DND-41 (cell line): ENCODE measurements around the gene MGAT5.

ENCODE experiments used
- ATAC-seq: fragments of 200-7000 bp; cut with Tn5 transposase; 3 replicates; pipeline ENCODE4 v1.9.1; 2021; ENCODE audit warnings: low read depth; ENCODE audit not compliant: insufficient read depth
- DNase-seq: peaks from one replicate; pipeline ENCODE4 v3.0.0-alpha.2; 2020
- H2AFZ ChIP-seq: 2 replicates; pipeline ENCODE4 v1.6.0; 2012; ENCODE audit warnings: low read depth, low read length
- H3K27ac ChIP-seq: 2 replicates; pipeline ENCODE4 v1.5.1; 2012; ENCODE audit warnings: low read length, inconsistent platforms
- H3K27me3 ChIP-seq: fragments of 200-600 bp; sonication (generic); 2 replicates; pipeline ENCODE4 v1.6.0; 2012; ENCODE audit warnings: low read length, mild to moderate bottlenecking, inconsistent platforms; ENCODE audit not compliant: insufficient read depth, poor library complexity
- H3K36me3 ChIP-seq: 2 replicates; pipeline ENCODE4 v1.5.1; 2012; ENCODE audit warnings: low read length, inconsistent platforms; ENCODE audit not compliant: insufficient read depth
- H3K4me1 ChIP-seq: 2 replicates; pipeline ENCODE4 v1.5.1; 2012; ENCODE audit warnings: mild to moderate bottlenecking, low read length; ENCODE audit not compliant: insufficient read depth
- H3K4me2 ChIP-seq: 2 replicates; pipeline ENCODE4 v1.6.0; 2012; ENCODE audit warnings: mild to moderate bottlenecking, moderate library complexity, low read length, inconsistent platforms; ENCODE audit not compliant: insufficient read depth
- H3K4me3 ChIP-seq, 2 experiments: fragments of 200-600 bp in 1 of 2; shearing (Covaris generic) in 1 of 2; 2 replicates each; pipeline ENCODE4 v1.5.1; 2012 to 2016; ENCODE audit warnings: inconsistent platforms in 2 of 2, low read length in 2 of 2, mild to moderate bottlenecking in 2 of 2, low read depth in 1 of 2, moderate library complexity in 1 of 2
- H3K79me2 ChIP-seq: 2 replicates; pipeline ENCODE4 v1.6.0; 2012; ENCODE audit warnings: low read length, inconsistent platforms; ENCODE audit not compliant: insufficient read depth
- H3K9ac ChIP-seq: 2 replicates; pipeline ENCODE4 v1.6.0; 2012; ENCODE audit warnings: low read depth, mild to moderate bottlenecking, inconsistent platforms, low read length, moderate library complexity
- H3K9me3 ChIP-seq: 2 replicates; pipeline ENCODE4 v1.5.1; 2012; ENCODE audit warnings: low read length, moderate library complexity, mild to moderate bottlenecking, inconsistent platforms; ENCODE audit not compliant: insufficient read depth, severe bottlenecking
- H4K20me1 ChIP-seq: 2 replicates; pipeline ENCODE4 v1.6.0; 2012; ENCODE audit warnings: low read length; ENCODE audit not compliant: insufficient read depth
- EZH2 ChIP-seq: IDR thresholded peaks from 3 replicates; pipeline ENCODE4 v1.6.1; 2012; ENCODE audit warnings: borderline replicate concordance, low read depth, mild to moderate bottlenecking, moderate library complexity, low read length, inconsistent platforms; ENCODE audit not compliant: severe bottlenecking
- TF ChIP-seq, protein P1 (sequence below): IDR thresholded peaks from 2 replicates; pipeline ENCODE4 v1.5.1; 2012; ENCODE audit warnings: borderline replicate concordance, low read length, moderate library complexity, mild to moderate bottlenecking; ENCODE audit not compliant: poor library complexity, severe bottlenecking; ENCODE audit errors: extremely low read depth

MGAT5 gene

DNA sequence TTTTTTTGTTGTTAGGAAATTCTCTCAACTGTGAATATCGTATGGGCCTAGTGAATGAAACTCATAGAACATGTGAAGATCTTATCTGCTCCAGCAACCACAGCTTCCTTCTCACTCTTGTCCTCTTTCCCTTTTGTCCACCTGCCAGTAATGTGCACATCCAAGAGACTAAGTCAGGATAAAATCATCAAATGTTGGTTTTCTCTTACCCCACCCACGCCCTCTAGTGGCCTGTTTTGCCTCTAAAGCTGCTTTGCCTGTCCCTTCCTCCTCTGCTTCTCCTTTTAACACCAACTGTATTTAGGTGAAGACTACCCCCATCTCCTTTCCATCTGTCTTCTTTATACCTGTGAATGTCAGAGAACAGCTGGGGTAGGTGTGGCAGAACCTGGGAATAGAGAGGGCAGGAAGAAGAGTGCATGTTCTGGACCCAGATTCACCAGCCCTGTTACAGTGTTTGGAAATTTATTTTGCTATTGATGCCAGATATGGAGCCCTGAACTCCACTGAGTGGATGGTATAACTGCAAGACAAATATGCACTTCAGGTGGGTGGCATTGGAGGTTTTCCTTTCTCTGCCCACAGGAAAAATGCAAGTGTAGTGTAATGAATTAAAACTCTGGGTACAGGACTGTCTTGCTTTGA is 8.4 kb upstream of the MGAT5 start:
- no peaks in the 10 kb centered on the region for H3K27me3 ChIP-seq
- no peak overlapping the region for H2AFZ ChIP-seq
- H3K9me3 ChIP-seq: no peaks in the 10 kb centered on the region
- H3K4me3 ChIP-seq: no peak overlapping the region
- no peak overlapping the region for H3K4me2 ChIP-seq
- 0 out of 2 replicates have a peak, but pooled peaks cover 2% of the 10 kb centered on the region for H3K36me3 ChIP-seq
- ATAC-seq: peak; percentile 88
- peak overlapping the region; percentile 54 for H3K27ac ChIP-seq
- H3K4me1 ChIP-seq: peaks cover 33% of the 10 kb centered on the region
- DNase-seq: peak; percentile 88
- H4K20me1 ChIP-seq: peaks cover 43% of the 10 kb centered on the region; the same call in 1 of the 2 replicates
- no peak for TF ChIP-seq EZH2
- TF ChIP-seq, protein P1, sequence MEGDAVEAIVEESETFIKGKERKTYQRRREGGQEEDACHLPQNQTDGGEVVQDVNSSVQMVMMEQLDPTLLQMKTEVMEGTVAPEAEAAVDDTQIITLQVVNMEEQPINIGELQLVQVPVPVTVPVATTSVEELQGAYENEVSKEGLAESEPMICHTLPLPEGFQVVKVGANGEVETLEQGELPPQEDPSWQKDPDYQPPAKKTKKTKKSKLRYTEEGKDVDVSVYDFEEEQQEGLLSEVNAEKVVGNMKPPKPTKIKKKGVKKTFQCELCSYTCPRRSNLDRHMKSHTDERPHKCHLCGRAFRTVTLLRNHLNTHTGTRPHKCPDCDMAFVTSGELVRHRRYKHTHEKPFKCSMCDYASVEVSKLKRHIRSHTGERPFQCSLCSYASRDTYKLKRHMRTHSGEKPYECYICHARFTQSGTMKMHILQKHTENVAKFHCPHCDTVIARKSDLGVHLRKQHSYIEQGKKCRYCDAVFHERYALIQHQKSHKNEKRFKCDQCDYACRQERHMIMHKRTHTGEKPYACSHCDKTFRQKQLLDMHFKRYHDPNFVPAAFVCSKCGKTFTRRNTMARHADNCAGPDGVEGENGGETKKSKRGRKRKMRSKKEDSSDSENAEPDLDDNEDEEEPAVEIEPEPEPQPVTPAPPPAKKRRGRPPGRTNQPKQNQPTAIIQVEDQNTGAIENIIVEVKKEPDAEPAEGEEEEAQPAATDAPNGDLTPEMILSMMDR: peak; percentile 96
- H3K79me2 ChIP-seq: peaks cover 79% of the 10 kb centered on the region
- H3K9ac ChIP-seq: no peak overlapping the region

DNA sequence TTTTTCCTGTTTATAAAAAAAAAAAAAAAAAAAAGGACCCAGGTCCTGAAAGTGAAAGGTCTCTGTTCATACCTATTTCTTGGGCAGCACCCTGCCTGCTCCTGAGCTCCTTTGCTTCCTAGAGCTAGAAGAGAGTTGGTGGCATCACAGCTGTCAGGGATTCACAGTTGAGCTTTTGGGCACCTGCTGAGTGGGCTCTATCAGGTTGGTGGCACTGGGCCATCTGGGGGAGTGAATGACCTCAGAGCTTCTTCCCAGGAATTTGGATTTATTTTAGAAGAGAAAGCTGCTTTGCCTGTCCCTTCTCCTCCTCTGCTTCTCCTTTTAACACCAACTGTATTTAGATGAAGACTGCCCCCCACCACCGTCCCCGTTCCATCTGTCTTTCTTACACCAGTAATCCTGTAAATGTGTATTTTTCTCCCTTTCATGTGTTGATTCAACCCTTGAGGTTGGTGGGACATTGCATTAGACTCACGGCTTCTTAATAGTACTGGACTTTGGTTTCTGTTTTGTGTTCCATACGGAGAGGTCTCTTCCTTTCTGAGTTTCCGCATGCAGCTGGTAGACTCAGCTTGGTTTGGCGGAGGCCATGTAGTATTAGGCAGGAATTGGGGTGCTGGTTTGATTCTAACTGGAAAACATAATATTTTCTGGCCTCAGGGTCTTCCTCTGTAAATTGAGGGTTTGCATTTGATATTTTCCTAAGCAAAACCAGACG is 7.6 kb upstream of the MGAT5 start:
- H3K27ac ChIP-seq: peak overlapping the region; percentile 30; the same call in 1 of the 2 replicates
- no peak overlapping the region for H3K4me2 ChIP-seq
- no peak overlapping the region for H2AFZ ChIP-seq
- H3K36me3 ChIP-seq: 0 out of 2 replicates have a peak, but pooled peaks cover 2% of the 10 kb centered on the region
- no peak for DNase-seq
- H3K4me3 ChIP-seq: no peak overlapping the region
- TF ChIP-seq, protein P1: no peak
- TF ChIP-seq EZH2: no peak
- peaks cover 33% of the 10 kb centered on the region for H3K4me1 ChIP-seq
- ATAC-seq: 0 out of 3 replicates have a peak, but pooled peaks have one; percentile 22
- H3K9ac ChIP-seq: no peak overlapping the region
- H3K79me2 ChIP-seq: peaks cover 84% of the 10 kb centered on the region
- no peaks in the 10 kb centered on the region for H3K27me3 ChIP-seq
- H3K9me3 ChIP-seq: no peaks in the 10 kb centered on the region
- H4K20me1 ChIP-seq: peaks cover 39% of the 10 kb centered on the region; the same call in 1 of the 2 replicates

GRCh38 chr2:134247679-134248078 is 6.2 kb upstream of the MGAT5 start:
- ATAC-seq: no peak
- H3K9me3 ChIP-seq: no peaks in the 10 kb centered on the region
- H4K20me1 ChIP-seq: peaks cover 40% of the 10 kb centered on the region; the same call in 1 of the 2 replicates
- H3K27me3 ChIP-seq: no peaks in the 10 kb centered on the region
- TF ChIP-seq EZH2: no peak
- TF ChIP-seq, protein P1: no peak
- no peak overlapping the region for H3K4me2 ChIP-seq
- H3K36me3 ChIP-seq: 0 out of 2 replicates have a peak, but pooled peaks cover 2% of the 10 kb centered on the region
- DNase-seq: no peak
- H3K9ac ChIP-seq: no peak overlapping the region
- H2AFZ ChIP-seq: no peak overlapping the region
- H3K4me1 ChIP-seq: peaks cover 33% of the 10 kb centered on the region
- H3K79me2 ChIP-seq: peaks cover 86% of the 10 kb centered on the region
- H3K4me3 ChIP-seq: no peak overlapping the region
- H3K27ac ChIP-seq: no peak overlapping the region
